HCT116 (cell line): ENCODE results near the gene LINGO1. TPM values are rescaled to one million over a fixed set of nuclear protein-coding genes. Genes with fewer than 3 reads are reported as not detected.

Experiments used
- ATAC-seq: fragments of 200-7000 bp; cut with Tn5 transposase; 2 replicates; pipeline ENCODE4 v1.9.1; 2020; ENCODE audit warnings: mild to moderate bottlenecking, moderate library complexity
- BruUV-seq: library from RNA; stranded (reverse); fragments of 400-500 nt; replicated peaks from 2 replicates; lab custom pipeline; 2021; lab: Mats Ljungman, UMichigan
- CTCF ChIA-PET: fragments of 300-600 bp; sonication (Branson Sonifier 250); formaldehyde crosslinking; loops from one replicate; lab custom pipeline; 2021; ENCODE audit warnings: antibody characterized with exemption; lab: Charles Lee
- POLR2A ChIA-PET: fragments of 300-600, 350-600 bp; sonication (Branson Sonifier 250); formaldehyde crosslinking; loops from one replicate; lab custom pipeline; 2021; ENCODE audit warnings: antibody characterized with exemption; lab: Charles Lee
- RAD21 ChIA-PET, 2 experiments: fragments of 300-600 bp; sonication (Branson Sonifier 250); formaldehyde crosslinking; loops; one replicate each; lab custom pipeline; 2023; ENCODE audit warnings: low total read pairs in 2 of 2; ENCODE audit not compliant: uncharacterized antibody in 2 of 2, unreplicated experiment in 2 of 2, low non-redundant PET in 1 of 2; lab: Charles Lee
- DNase-seq: peaks from one replicate; pipeline ENCODE4 v3.0.0-alpha.2; 2010; ENCODE audit warnings: low read depth, low spot score
- H2AFZ ChIP-seq: fragments of 200-600 bp; shearing (Covaris generic), sonication (generic); 2 replicates; pipeline ENCODE4 v1.6.1; 2017; ENCODE audit warnings: low read depth, mixed run types, mixed read lengths, antibody characterized with exemption, low read length; ENCODE audit not compliant: poor library complexity, severe bottlenecking
- H3K27ac ChIP-seq: 2 replicates; pipeline ENCODE4 v1.5.1; 2012; ENCODE audit warnings: low read depth, low read length
- H3K27me3 ChIP-seq: fragments of 200-600 bp; sonication (generic); 2 replicates; pipeline ENCODE4 v1.6.1; 2016; ENCODE audit warnings: mixed run types, low read length, mixed read lengths; ENCODE audit not compliant: insufficient read depth
- H3K36me3 ChIP-seq, 2 experiments: fragments of 200-500 bp in 1 of 2; fragments of 200-600 bp in 1 of 2; sonication (Bioruptor generic) in 1 of 2; sonication (generic) in 1 of 2; 2 replicates each; pipeline versions ENCODE4 v1.5.1 to v1.6.1; 2014 to 2016; ENCODE audit warnings: low read length in 2 of 2, inconsistent platforms in 1 of 2, mixed read lengths in 1 of 2, mixed run types in 1 of 2; ENCODE audit not compliant: insufficient read depth in 2 of 2, control insufficient read depth in 1 of 2
- H3K4me1 ChIP-seq, 2 experiments: fragments of 200-600 bp in 1 of 2; sonication (generic) in 1 of 2; 2 replicates each; pipeline versions ENCODE4 v1.5.1 to v1.6.1; 2012 to 2017; ENCODE audit warnings: low read length in 2 of 2, inconsistent platforms in 1 of 2, mild to moderate bottlenecking in 1 of 2, mixed read lengths in 1 of 2, mixed run types in 1 of 2, moderate library complexity in 1 of 2; ENCODE audit not compliant: insufficient read depth in 2 of 2, control insufficient read depth in 1 of 2
- H3K4me2 ChIP-seq: fragments of 200-600 bp; sonication (generic); 2 replicates; pipeline ENCODE4 v1.6.1; 2017; ENCODE audit warnings: mixed run types, low read length, mixed read lengths
- H3K4me3 ChIP-seq, 2 experiments: fragments of 200-600 bp in 1 of 2; sonication (generic) in 1 of 2; replicated peaks in 1 of 2; 2 replicates each; pipeline ENCODE4 v1.5.1; 2011 to 2016; ENCODE audit warnings: low read length in 2 of 2, control low read depth in 1 of 2, low read depth in 1 of 2, mild to moderate bottlenecking in 1 of 2, mixed read lengths in 1 of 2, mixed run types in 1 of 2
- H3K79me2 ChIP-seq: fragments of 200-600 bp; sonication (generic); 2 replicates; pipeline ENCODE4 v1.6.1; 2017; ENCODE audit warnings: mild to moderate bottlenecking, mixed run types, low read length, moderate library complexity, mixed read lengths; ENCODE audit not compliant: insufficient read depth
- H3K9ac ChIP-seq: fragments of 200-600 bp; sonication (generic); 2 replicates; pipeline ENCODE4 v1.6.1; 2016; ENCODE audit warnings: low read length, mixed read lengths
- H3K9me2 ChIP-seq: fragments of 200-600 bp; sonication (generic), shearing (Covaris generic); 2 replicates; pipeline ENCODE4 v1.6.1; 2017; ENCODE audit warnings: mixed run types, mild to moderate bottlenecking, moderate library complexity; ENCODE audit not compliant: insufficient read depth
- H3K9me3 ChIP-seq, 2 experiments: fragments of 200-500 bp in 1 of 2; fragments of 200-600 bp in 1 of 2; sonication (Bioruptor generic) in 1 of 2; sonication (generic) in 1 of 2; 2 replicates each; pipeline ENCODE4 v1.6.1; 2014 to 2017; ENCODE audit warnings: low read length in 2 of 2, mixed read lengths in 2 of 2, inconsistent platforms in 1 of 2, low read depth in 1 of 2, mild to moderate bottlenecking in 1 of 2, mixed run types in 1 of 2, moderate library complexity in 1 of 2; ENCODE audit not compliant: control insufficient read depth in 1 of 2, insufficient read depth in 1 of 2
- H4K20me1 ChIP-seq: fragments of 200-600 bp; sonication (generic), shearing (Covaris generic); 2 replicates; pipeline ENCODE4 v1.6.1; 2017; ENCODE audit warnings: mixed run types, mild to moderate bottlenecking, moderate library complexity; ENCODE audit not compliant: insufficient read depth
- CEBPB ChIP-seq: IDR thresholded peaks from 2 replicates; pipeline ENCODE4 v1.6.1; 2012; ENCODE audit warnings: low read depth
- CTCF ChIP-seq, 3 experiments: fragments of 200-600 bp in 1 of 3; sonication (generic) in 1 of 3; IDR thresholded peaks in 2 of 3; conservative IDR thresholded peaks in 1 of 3; 2 replicates each; pipeline ENCODE4 v1.5.1; 2012 to 2017; ENCODE audit warnings: low read depth in 2 of 3, low read length in 2 of 3, antibody characterized with exemption in 1 of 3, borderline replicate concordance in 1 of 3, control low read depth in 1 of 3, mild to moderate bottlenecking in 1 of 3, mixed read lengths in 1 of 3, mixed run types in 1 of 3, moderate library complexity in 1 of 3; ENCODE audit not compliant: insufficient read depth in 1 of 3
- EZH2phosphoT487 ChIP-seq: fragments of 200-600 bp; IDR thresholded peaks from 2 replicates; pipeline ENCODE4 v1.6.1; 2018; ENCODE audit warnings: antibody characterized with exemption, borderline replicate concordance
- JUND ChIP-seq: IDR thresholded peaks from 2 replicates; pipeline ENCODE4 v1.6.1; 2012
- RAD21 ChIP-seq: IDR thresholded peaks from 2 replicates; pipeline ENCODE4 v1.6.1; 2012; ENCODE audit warnings: low read depth, mild to moderate bottlenecking
- REST ChIP-seq: IDR thresholded peaks from 2 replicates; pipeline ENCODE4 v1.6.1; 2012; ENCODE audit warnings: low read depth
- SRF ChIP-seq: IDR thresholded peaks from 2 replicates; pipeline ENCODE4 v1.6.1; 2012; ENCODE audit warnings: low read depth
- TCF7L2 ChIP-seq: IDR thresholded peaks from 2 replicates; pipeline ENCODE4 v1.7.0; 2011; ENCODE audit warnings: borderline replicate concordance, inconsistent platforms; ENCODE audit not compliant: insufficient read depth, insufficient read length; ENCODE audit errors: extremely low read depth
- YY1 ChIP-seq: IDR thresholded peaks from 2 replicates; pipeline ENCODE4 v1.6.1; 2011; ENCODE audit warnings: low read length, low read depth, moderate library complexity, mild to moderate bottlenecking; ENCODE audit not compliant: insufficient replicate concordance; ENCODE audit errors: extremely low read depth
- ZBTB33 ChIP-seq: IDR thresholded peaks from 2 replicates; pipeline ENCODE4 v1.6.1; 2011; ENCODE audit warnings: mild to moderate bottlenecking, low read length, moderate library complexity; ENCODE audit not compliant: insufficient replicate concordance; ENCODE audit errors: extremely low read depth
- ZFX ChIP-seq: fragments of 450-650 bp; IDR thresholded peaks from 2 replicates; pipeline ENCODE4 v1.6.1; 2017
- intact Hi-C: fragments of 100-400 bp; cut with micrococcal nuclease; formaldehyde crosslinking; loops from 2 replicates; pipeline ENCODE4 v1.10.0; 2022
- total RNA-seq: library from RNA; stranded (reverse); gene quantifications from one replicate; pipeline ENCODE4 v1.2.1, GENCODE V29; 2021; ENCODE audit not compliant: unreplicated experiment

The LINGO1 gene
- total RNA-seq, 1 experiment from 2014 or later, result 15.6 TPM

DNA sequence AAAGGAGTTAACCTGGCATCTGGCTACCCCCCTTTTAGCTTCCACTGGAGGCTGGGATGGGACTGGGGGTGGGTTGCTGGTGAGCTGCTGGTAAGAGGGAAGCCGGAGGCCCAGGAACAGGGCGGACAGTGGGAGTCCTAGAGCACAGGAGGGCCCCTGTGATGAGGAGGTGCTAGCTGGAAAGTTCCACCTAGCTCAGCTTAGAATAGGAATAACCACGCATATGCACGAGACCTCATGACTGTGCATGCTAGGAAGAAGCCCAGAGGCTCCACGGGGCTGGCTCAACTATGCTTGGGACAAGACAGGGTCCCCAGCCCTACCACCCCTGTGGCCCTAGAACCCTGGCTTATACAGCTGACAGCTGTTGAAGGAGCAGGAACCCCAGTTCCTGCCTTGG, 34.1 kb downstream of the LINGO1 start:
- no peaks in the 10 kb centered on the region for H3K27me3 ChIP-seq
- no peak overlapping the region for H3K9ac ChIP-seq
- no peak overlapping the region for H2AFZ ChIP-seq
- H3K36me3 ChIP-seq, result no peaks in the 10 kb centered on the region
- no TSS peak for BruUV-seq
- DNase-seq (no peak), ATAC-seq (no peak)
- no peak overlapping the region for H3K27ac ChIP-seq
- no peaks in the 10 kb centered on the region for H3K79me2 ChIP-seq
- H4K20me1 ChIP-seq, result no peaks in the 10 kb centered on the region
- CTCF ChIA-PET, result interaction anchor here (1.9 kb wide), 1 partner anchor 35 kb away, joined by 12 read pairs; the partner anchor contains the start of gene LINGO1
- H3K9me3 ChIP-seq, result no peaks in the 10 kb centered on the region
- H3K4me1 ChIP-seq, result peaks cover 2 to 14% of the 10 kb centered on the region in 2 experiments; a peak in 3 of 4 replicates
- intact Hi-C loops, result no loop called here
- no peaks in the 10 kb centered on the region for H3K9me2 ChIP-seq
- no peak for TF ChIP-seq JUND
- TF ChIP-seq TCF7L2, result no peak
- no peak for TF ChIP-seq REST
- TF ChIP-seq YY1, result no peak
- no peak for TF ChIP-seq CTCF (IDR thresholded peaks at IDR 0.05 in 2 of 3, conservative IDR thresholded peaks at IDR 0.05 in 1 of 3; ENCODE audit: borderline replicate concordance in 1 of 3, insufficient read depth in 1 of 3, low read depth in 2 of 3, low read length in 2 of 3)
- TF ChIP-seq ZBTB33, result no peak
- TF ChIP-seq EZH2phosphoT487, result no peak
- no peak for TF ChIP-seq RAD21
- TF ChIP-seq ZFX, result no peak
- no peak for TF ChIP-seq SRF
- TF ChIP-seq CEBPB, result no peak
- no peak overlapping the region for H3K4me2 ChIP-seq
- no peak overlapping the region for H3K4me3 ChIP-seq
- POLR2A ChIA-PET, result no interaction called here
- RAD21 ChIA-PET, result no interaction called here
